Inferior parietal cortex (tissue), 1 donor: ENCODE results near the gene IL16.
"Not testable (repeated sequence)": the region's sequence is repeated elsewhere in the genome, so short reads cannot be mapped to it uniquely, and the experiment has no call there.

Source experiments
- DNase-seq: peaks from one replicate; pipeline ENCODE4 v3.0.0-alpha.2; 2016; ENCODE audit errors: extremely low spot score

Gene IL16

DNA sequence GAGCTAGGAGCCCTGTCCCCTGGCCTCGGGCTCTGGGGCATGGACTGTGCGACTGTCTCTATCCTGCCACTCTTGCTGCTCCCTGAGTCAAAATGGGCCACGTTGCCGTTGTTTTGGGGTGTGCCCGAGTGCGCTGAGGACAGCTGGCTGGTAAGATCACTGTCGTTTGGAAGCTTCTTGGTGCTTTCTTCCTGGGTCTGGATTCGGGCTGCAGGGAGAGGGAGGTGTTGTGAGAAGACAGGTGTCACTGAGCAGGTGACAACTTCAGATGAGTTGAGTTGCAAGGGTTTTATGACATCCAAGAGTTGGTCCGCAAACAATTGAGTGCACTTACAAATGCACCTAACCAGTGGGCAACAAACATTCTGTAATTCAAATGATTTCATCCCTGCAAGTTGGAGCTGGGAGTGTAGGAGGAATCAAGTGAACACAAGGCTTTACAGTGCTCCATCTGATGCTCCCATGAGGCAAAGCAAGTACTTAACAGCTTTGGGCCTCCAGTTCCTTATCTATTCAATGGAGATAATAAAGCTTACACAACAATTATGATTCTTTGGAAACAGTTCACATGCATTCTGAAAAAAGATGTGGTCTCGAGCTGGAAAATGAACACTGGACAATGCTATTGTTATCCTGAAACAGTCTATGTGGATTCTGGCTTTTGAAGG lies 138.2 kb downstream of the IL16 start:
- DNase-seq, result no peak

DNA sequence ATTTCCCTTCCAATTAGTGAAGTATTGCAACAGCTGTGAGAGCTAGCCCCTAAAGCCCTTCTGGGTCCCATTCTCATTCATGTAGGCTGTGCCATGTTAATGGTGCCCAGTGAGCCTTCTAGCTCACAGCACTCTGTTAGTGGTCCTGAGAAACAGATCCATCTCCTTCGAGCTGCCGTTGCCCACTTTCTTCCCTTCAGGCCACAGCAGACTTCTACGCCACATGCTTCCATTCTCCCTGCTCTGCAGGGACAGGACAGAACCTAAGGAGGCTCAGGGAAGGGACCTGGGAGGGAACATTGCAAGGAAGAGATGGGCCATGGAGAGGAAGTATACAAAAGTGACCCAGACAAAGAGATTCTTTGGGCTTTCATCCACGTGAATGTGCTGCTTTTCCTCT lies 139.0 kb downstream of the IL16 start:
- DNase-seq, result no peak

DNA sequence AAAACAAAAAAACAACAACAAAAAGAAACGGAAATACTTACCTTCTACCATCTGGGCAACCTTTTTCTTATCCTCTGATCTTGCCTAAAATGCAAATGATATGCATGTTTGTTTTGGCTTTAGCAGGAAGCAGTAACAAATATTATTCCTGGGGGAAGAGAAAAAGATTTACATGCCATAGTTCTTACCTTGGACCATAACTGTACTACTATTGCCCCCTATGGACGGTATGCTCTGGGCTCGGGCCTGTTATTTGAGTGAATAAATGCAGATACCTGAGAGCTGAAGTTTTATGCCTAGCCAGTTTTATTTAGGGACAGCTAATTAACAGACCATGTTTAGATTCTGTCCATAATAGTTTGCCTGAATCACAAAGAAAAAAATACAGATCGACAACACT lies 139.9 kb downstream of the IL16 start:
- DNase-seq, result peak; percentile 19

DNA sequence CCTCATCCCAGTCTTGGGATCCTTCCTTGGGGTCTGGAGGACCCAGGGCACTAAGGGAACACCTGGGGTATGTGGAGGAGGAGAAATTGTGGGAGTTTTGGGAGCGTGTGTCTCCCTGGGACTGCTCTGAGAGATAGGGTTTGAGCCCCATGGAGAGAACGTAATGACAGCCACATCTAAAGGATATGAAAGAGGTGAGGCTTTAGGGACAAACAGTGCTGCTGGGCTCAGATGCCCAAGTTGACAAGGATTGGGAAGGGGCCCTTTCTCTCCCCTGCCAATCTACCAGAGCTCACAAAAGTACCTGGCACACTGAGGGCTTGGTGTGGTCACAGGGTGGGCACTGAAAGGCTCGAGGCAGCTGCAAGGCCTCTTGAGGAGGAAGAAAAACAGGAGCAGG lies 140.6 kb downstream of the IL16 start:
- no peak for DNase-seq

DNA sequence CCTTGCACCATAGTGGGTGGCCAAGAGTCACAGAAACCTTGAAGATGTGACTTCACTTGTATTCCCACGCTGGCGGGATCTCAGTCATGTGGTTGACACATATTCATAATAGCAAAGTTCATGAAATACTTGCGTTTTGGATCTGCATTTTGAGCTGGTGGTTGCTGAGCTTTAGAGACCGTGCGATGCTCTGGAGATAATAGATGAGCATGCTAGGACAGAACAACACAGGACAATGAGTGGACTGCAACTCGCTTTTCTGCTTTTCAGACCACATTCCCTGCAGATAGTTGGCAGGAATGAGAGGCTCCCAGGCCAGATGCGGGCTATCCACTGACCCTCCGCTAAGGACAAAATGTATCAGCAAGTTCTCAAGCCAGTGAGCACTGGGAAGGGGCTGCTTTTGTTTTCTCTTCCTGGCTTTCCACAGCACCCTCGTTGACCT lies 141.1 kb downstream of the IL16 start:
- DNase-seq, result no peak

DNA sequence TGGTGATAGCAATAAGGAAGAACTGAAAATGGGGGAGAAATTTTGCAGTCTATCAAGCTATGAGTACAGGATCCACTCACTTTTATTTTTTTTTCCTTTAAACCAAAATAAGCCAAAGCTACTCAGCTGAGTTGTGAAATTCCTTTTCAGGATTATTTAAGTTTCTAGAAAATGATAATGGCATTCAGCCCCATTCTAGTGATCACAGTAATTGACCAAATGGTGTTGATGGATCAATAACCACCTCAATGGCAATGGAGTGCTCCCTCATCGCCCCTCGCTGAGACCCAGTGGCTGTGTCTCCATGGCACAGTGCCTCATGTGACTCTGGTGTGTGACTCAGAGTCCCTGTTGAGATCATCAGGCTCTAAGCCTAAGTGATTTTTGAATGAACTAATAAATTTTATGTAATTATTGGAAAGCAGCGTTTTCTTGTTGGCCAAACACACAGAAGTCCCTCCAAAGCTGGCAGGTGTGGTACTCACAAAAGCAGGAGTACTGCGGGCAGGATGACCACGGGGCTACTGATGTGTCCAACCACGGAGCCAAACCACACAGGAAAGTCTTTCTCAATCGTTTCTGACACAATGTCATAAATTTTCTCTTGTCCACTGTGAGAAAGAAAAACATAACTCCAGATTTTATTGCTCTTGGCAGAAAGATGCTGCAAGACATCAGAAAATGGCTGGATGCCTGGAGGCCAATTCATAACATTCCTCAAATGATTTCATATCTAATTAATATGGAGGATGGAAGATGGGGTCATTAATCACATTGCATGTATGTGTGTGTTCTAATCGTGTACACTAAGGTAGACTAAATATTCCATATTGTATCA lies 141.7 kb downstream of the IL16 start:
- no peak for DNase-seq

DNA sequence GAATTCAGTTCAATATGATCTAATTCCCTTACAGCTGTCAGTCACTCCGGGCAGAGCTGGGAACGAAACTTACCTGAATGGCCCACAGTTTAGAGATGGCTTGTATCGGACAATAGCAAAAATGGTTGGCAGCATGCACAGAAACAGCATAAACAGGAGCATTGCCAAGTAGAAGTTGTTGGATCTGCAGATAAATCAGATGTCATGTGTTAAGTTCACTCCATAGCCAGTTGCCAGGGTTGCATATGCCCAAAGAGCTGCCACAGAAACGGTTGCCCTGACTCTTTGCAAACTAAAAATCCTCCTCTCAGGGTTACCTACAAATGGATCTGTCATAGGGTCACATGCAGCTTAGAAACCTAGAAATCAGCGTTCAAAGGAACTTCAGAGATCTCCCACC lies 142.6 kb downstream of the IL16 start:
- no peak for DNase-seq

DNA sequence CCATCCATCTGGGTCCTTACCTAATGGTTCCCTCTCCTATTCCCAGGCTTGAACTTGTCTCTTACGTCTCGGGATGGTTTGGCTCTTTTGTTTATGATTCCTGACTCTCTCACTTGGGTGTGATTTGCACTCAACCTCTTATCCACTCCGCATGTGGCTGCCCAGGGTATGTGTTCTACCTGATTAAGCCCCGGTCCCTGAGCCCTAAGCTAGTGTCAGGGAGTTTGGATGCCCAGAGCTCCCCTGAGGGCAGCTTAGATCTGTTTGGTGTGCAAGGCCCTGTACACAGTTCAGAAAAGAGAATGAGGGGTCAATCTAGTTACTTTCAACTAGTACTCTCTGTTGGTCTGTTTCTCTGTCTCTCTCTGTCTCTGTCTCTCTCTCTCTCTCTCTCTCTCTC lies 143.2 kb downstream of the IL16 start:
- no peak for DNase-seq

DNA sequence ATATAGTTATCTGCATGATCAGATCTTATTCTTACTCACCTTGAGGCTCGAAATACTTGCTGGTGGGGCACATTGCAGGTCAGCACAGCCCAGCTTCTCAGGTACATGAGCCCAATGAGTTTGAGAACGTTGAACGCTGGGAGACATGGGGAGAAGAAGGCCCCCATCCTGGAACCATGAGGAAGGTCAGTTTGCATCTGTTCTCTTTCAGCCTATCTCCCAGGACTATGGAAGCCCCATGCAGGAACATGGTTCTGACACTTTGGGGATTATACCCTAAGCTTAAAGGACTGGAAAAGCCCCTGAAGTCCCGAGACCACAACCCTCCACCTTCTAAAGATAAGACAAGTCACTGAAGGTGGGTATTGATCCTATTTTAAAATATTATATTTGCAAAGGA lies 144.7 kb downstream of the IL16 start:
- DNase-seq, result no peak

DNA sequence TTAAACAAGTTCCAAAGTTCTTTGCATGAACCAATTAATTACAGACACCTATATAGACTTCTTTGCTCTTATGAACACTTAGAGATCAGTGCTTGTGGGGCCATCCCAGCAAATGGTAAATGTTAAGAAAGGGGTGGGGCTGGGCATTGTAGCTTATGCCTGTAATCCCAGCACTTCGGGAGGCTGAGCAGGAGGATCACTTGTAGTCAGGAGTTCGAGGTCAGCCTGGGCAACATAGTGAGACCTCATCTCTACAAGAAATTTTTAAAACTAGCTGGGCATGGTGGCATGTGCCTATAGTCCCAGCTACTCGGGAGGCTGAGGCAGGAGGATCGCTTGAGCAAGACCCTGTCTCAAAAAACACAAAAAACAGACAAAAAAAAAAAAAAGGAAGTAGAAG lies 146.7 kb downstream of the IL16 start:
- no peak for DNase-seq

DNA sequence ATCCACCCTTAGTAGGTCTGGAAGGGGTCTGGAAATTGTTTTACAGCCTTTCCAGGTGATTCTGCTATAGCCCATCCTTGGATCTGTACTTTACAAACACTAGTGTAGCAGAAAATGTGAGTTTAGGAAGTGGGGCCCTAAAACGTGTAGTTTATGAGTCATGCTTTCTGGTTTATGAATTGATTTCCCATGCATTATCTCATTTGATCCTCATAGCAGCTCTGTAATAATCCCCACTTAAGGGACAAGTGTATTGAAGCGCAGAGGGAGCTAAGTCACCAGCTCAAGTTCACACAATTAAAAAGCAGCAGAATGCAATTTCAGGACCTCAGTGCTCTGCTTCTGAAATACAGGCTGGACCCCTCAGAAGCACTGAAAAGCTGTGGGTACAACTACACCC lies 149.9 kb downstream of the IL16 start:
- no peak for DNase-seq

DNA sequence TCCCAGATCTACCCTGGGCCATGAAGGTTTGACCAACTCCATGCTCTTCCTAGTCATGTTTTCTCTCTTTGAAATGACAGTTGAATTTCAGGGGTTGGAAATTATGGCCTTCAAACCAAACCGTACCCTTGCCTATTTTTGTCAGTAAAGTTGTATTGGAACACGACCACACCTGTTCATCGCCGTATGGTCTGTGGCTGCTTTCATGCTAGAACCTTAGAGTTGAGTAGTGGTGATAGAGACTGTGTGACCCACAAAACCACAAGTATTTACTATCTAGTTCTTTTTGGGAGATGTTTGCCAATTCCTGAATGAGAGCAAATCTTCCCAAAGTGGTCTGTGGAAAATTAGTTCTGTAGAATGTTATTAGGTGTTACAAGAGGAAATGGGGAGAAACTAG lies 151.2 kb downstream of the IL16 start:
- no peak for DNase-seq

DNA sequence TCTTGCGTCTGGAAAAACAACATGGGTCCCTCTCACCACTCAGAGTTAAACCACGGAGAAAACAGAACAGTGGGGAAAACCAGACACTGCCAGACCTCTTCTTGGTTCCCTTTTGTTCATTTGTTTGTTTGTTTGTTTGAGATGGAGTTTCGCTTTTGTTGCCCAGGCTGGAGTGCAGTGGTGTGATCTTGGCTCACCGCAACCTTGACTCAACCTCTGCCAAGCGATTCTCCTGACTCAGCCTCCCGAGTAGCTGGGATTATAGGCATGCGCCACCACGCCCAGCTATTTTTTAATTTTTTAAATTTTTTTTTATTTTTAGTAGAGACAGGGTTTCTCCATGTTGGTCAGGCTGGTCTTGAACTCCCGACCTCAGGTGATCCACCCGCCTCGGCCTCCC lies 152.0 kb downstream of the IL16 start:
- not testable (repeated sequence) for DNase-seq

DNA sequence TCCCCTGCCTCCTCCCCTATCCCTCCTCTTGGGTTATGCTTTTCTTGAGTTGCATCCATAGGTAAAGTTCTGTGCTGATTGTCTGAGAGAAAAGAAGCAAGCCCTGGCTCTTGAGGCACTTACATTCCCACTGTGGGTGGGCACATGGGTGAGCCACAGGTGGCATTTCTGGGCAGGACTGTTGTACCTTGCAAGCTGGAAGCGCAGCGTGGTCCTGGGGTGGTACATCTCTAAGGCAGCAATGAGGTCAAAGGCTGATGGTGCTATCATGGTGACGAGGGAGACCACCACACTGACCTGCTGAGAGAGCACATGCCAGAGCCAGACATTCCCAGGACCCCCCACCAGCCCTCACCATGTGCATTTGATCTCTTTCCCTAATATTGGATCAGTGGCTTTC lies 152.6 kb downstream of the IL16 start:
- DNase-seq, result no peak

DNA sequence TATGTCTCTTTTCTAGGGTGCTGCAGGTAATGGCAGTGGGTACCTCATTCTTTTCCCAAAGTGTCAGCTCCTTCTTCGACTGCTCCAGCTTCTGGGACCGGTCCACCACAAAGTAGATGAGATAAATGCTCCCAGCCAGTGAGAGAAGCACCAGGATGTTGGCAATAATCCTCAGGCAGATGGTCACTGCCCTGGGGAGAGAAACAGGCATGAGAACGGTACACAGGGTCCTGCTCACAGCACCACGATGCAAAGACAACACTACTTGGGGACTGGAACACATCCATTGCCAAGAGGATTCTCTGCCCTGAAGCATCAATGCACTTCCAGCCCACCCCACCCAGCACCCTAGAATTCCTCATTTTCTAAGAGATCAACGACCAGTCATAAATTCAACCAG lies 155.0 kb downstream of the IL16 start:
- DNase-seq, result no peak

DNA sequence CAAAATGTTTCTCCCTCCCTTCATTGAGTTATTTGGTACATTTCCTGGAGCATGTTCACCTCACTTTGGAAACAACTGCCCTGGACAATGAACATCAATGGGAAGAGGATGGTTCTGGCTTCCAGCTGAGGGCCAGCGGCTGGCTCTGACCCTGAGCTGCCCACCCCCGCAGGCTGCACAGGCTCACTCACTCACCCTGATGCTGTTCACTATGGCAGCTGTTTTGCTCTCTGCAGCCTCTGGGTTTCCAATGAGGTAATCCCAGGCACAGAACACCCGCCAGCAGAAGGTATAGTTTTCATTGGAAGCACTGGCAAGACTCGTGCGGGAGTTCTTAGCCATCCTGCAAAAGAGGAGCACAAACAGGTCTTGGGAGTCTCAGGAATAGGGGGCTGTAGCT lies 159.6 kb downstream of the IL16 start:
- DNase-seq, result no peak

DNA sequence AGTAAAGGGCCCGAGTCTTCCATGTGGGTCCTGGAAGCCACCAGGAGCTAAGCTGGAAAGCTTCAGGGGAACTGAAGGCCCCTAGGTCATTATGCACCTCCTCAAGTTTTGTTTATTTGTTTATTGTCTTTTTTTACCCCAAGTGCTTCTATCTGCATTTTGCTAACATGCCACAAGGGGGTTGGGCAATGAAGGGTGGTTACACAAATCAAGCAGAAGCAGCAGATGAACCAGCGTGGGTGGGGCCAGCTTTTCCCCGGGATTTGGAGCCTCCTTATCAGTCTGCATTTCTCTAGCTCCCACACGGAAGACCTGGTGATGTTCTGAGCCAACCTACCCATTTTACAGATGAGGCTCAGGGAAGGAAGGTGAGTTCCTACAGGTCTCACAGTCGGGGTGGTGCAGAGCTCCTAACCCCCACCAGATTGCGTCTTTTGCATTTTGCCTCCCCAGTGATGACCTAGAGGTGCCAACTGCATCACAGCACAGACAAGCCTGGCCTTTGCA lies 160.6 kb downstream of the IL16 start:
- DNase-seq, result no peak

DNA sequence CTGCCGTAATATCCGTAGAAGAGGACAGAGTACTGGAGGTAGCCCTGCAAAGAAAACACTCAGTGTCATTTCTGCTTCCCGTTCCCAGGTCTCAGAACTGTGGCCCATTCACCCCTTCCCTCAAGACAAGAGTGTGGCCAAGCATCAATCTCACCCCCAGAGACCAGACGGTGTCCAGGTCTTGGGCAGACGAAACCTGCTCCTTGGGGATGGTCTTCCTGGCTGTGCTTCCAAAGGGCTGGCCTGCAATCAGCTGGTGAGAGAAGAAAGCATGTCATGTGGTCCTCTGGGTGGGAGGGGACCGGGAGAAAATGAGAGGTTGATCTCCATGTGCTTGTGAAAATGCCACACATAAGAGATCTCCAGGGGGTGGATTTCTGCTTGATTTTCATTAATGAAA lies 161.6 kb downstream of the IL16 start:
- no peak for DNase-seq

DNA sequence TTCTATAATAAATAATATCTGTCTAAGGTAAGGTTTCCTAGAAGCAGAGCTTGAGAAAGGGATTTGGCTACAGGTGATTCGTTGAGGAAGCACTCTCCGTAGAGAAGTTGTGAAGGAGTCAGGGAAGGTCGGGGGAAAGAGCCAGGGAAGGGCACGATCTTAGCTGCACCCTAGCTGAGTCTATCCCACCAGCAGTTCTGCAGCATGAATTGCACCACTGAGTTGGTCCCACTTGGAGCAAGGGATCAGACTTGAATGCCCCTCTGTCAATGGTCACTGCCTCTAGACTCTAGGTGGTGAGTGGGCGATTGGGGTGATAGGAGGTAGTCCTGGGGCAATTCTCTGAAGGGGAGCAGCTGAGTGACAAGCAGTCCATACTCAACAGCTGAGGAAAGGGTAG lies 163.8 kb downstream of the IL16 start:
- no peak for DNase-seq

DNA sequence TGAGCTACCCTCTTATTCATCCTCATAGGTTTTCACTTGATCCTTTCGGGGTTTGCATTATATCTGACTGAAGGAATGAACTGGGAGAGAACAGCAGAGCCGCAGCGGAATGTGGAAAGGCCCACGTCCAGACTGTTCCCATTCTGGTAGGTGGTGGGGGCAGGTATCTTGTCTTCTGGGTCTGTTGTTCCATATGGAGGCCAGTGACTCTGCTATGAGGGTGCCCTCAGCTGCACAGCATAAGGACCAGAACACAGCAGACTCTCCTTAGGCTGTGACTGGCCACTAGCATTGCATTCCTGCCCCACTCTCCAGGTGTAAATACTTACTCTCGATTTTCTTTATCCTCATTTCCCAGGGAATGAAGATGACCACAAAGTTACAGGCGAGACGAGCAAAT lies 165.2 kb downstream of the IL16 start:
- no peak for DNase-seq

DNA sequence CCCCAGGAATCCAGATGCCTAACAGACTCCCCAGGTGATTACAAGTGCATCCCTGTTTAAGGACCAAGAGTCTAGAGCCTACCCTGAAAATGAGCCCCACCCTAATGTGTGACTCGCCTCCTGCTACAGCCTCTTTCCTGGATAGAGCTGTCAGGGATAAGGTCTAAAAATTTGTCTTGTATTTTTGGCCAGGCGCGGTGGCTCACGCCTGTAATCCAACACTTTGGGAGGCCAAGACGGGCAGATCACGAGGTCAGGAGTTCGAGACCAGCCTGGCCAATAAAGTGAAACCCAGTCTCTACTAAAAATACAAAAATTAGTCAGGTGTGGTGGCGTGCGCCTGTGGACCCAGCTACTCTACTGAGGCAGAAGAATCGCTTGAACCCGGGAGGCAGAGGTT lies 166.1 kb downstream of the IL16 start:
- no peak for DNase-seq

DNA sequence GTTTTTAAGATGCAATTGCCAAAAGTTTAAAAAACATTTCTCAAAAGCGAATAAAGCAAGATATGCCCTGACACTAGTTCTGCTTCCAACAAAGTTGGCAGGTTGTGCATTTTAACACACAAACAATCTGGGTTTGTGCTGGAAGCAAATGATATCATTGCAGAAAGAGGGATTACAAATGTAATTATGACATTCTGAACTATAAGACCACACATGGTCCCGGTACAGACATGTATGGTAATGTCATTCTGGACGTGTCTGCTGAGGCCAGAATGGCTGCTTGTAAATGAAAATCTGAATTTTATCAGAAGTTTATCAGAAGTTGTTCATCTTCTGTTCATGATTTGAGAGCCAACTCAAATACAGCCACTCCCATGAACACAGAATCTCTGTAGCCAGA lies 166.6 kb downstream of the IL16 start:
- DNase-seq, result no peak
